Small intestine (tissue), 16 donors: ENCODE measurements around the gene GADD45A. TPM values are rescaled to one million over a fixed set of nuclear protein-coding genes. Genes with fewer than 3 reads are reported as not detected.

Source experiments
- DNase-seq, 2 donors: peaks; one replicate each; pipeline versions ENCODE4 v3.0.0 to v3.0.0-alpha.2; 2013
- FAIRE-seq: peaks from 2 replicates; lab custom pipeline; 2012; peaks lifted over from hg19 to GRCh38; lab: Jason Lieb, UNC
- H3K27ac ChIP-seq, 3 donors: one replicate each; pipeline ENCODE4 v1.5.1; 2013; ENCODE audit warnings: low read length in 2 of 3, mild to moderate bottlenecking in 2 of 3, control low read depth in 1 of 3, inconsistent platforms in 1 of 3, low read depth in 1 of 3, moderate library complexity in 1 of 3
- H3K27me3 ChIP-seq, 3 donors: one replicate each; pipeline ENCODE4 v1.6.1; 2013; ENCODE audit warnings: low read length in 3 of 3, inconsistent platforms in 1 of 3; ENCODE audit not compliant: control insufficient read depth in 3 of 3, insufficient read depth in 3 of 3
- H3K36me3 ChIP-seq, 3 donors: one replicate each; pipeline ENCODE4 v1.6.1; 2013; ENCODE audit warnings: low read length in 3 of 3, inconsistent platforms in 1 of 3, low read depth in 1 of 3, mild to moderate bottlenecking in 1 of 3, moderate library complexity in 1 of 3; ENCODE audit not compliant: control insufficient read depth in 3 of 3, insufficient read depth in 2 of 3
- H3K4me1 ChIP-seq, 3 donors: one replicate each; pipeline ENCODE4 v1.6.1; 2013; ENCODE audit warnings: low read length in 2 of 3, inconsistent platforms in 1 of 3, low read depth in 1 of 3, mild to moderate bottlenecking in 1 of 3, moderate library complexity in 1 of 3; ENCODE audit not compliant: control insufficient read depth in 3 of 3, insufficient read depth in 2 of 3
- H3K4me3 ChIP-seq, 3 donors: one replicate each; pipeline ENCODE4 v1.5.1; 2013; ENCODE audit warnings: low read length in 3 of 3, control low read depth in 1 of 3, inconsistent platforms in 1 of 3, low read depth in 1 of 3, mild to moderate bottlenecking in 1 of 3, moderate library complexity in 1 of 3
- H3K9me3 ChIP-seq, 2 donors: one replicate each; pipeline ENCODE4 v1.6.1; 2013; ENCODE audit warnings: low read depth in 1 of 2, low read length in 1 of 2; ENCODE audit not compliant: control insufficient read depth in 2 of 2, insufficient read depth in 1 of 2
- WGBS, 3 donors: extraction: QIAGEN DNeasy Blood & Tissue Kit; methylation state at CpG; one replicate each; pipeline ENCODE4 v1.1.7; 2013; 5-methylcytosine and 5-hydroxymethylcytosine counted together
- long read RNA-seq, 10 donors: transcript quantifications; one replicate each; lab custom pipeline, GENCODE V29; 2026
- polyA plus RNA-seq, 4 donors: library from polyadenylated mRNA; stranded (reverse) in 3 of 4; unstranded in 1 of 4; fragments of 200-250 nt in 3 of 4; fragments of 120-200 nt in 1 of 4; gene quantifications; one replicate each; pipeline versions ENCODE4 v1.2.1 to v1.2.3, GENCODE V29; 2013
- donor health status: healthy with polysubstance abuse.
- donor health status: control.
- donor health status: control.
- donor health status: Bipolar disorder and iron deficiency.
- donor health status: healthy.

GADD45A gene
- 10 to 100 TPM; 31.2 to 76.3 (median 50.9) TPM for polyA plus RNA-seq
- long read RNA-seq, donor 1: 0 reads
- long read RNA-seq, donor 2, partial matches to known transcripts: 0 of 3 reads
- long read RNA-seq, donor 2, other reads (novel, unspliced or antisense): 0 of 3 reads
- long read RNA-seq, donor 3, transcript GADD45A-202 (4 exons, 1,496 nt): major isoform, 10 of 20 reads
- long read RNA-seq, donor 3, partial matches to known transcripts: 10 of 20 reads
- long read RNA-seq, donor 3, other reads (novel, unspliced or antisense): 0 of 20 reads
- long read RNA-seq, donor 4: 0 reads
- long read RNA-seq, donor 5, partial matches to known transcripts: 6 of 8 reads
- long read RNA-seq, donor 5, other reads (novel, unspliced or antisense): 0 of 8 reads
- long read RNA-seq, donor 6, transcript GADD45A-202 (4 exons, 1,496 nt): major isoform, 18 of 27 reads
- long read RNA-seq, donor 6, partial matches to known transcripts: 9 of 27 reads
- long read RNA-seq, donor 6, other reads (novel, unspliced or antisense): 0 of 27 reads
- long read RNA-seq, donor 7: 0 reads
- long read RNA-seq, donor 8: 0 reads
- long read RNA-seq, donor 9, transcript GADD45A-202 (4 exons, 1,496 nt): major isoform, 8 of 8 reads
- long read RNA-seq, donor 9, partial matches to known transcripts: 0 of 8 reads
- long read RNA-seq, donor 9, other reads (novel, unspliced or antisense): 0 of 8 reads
- long read RNA-seq, donor 10, transcript GADD45A-202 (4 exons, 1,496 nt): major isoform, 7 of 7 reads
- long read RNA-seq, donor 10, partial matches to known transcripts: 0 of 7 reads
- long read RNA-seq, donor 10, other reads (novel, unspliced or antisense): 0 of 7 reads

GRCh38 chr1:67685067-67685557, at the start of gene GADD45A:
GADD45A (plus strand) TSS chr1:67685201; CDS start chr1:67685495, 294 bp downstream.
- Histone ChIP-seq H3K27ac (peak within 1 kb of the TSS; percentile 97 to 100 (median 97)), H3K36me3 (peaks cover 3 to 5% (median 5%) of the 10 kb centered on the region in 3 donors), H3K4me3 (peak within 1 kb of the TSS; percentile 64 to 99 (median 94)), H3K9me3 (no peaks in the 10 kb centered on the region), H3K27me3 (no peaks in the 10 kb centered on the region), H3K4me1 (peaks cover 2 to 38% (median 9%) of the 10 kb centered on the region in 3 donors)
- FAIRE-seq (no peak), DNase-seq (peak; percentile 98 to 100)
- 0 to 1% (median 0%) methylated on average over 26 to 39 of the region's 39 CpGs for WGBS, 3 donors

DNA sequence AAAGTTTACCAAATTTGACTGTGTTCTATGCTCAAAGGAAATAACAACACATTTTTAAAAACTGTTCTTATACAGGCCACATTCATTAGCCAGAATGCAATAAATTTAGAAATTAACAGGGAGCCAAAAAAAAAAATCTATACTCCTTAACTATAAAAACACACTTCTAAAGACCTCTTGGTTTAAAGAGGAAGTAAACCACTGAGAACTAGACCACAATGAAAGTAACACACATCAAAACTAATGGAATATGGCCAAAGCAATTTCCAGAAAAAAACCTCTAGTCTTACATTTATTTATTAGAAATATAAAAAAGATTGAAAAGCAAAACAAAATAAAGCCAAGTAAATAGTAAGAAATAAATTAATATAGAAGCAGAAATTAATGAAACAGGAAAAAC, 48.9 kb upstream of the GADD45A start:
- Histone ChIP-seq H3K4me1 (peaks cover 0 to 42% (median 0%) of the 10 kb centered on the region in 3 donors), H3K36me3 (no peaks in the 10 kb centered on the region), H3K9me3 (no peaks in the 10 kb centered on the region), H3K27ac (no peak overlapping the region), H3K4me3 (no peak overlapping the region), H3K27me3 (no peaks in the 10 kb centered on the region)
- DNase-seq (no peak), FAIRE-seq (peak; percentile 65)

- DNase-seq: no peak
- no peaks in the 10 kb centered on the region for H3K27me3 ChIP-seq
- no peak for FAIRE-seq
- WGBS, 3 donors: 86 to 95% (median 93%) methylated on average over 6 of the region's 6 CpGs
- H3K4me3 ChIP-seq: no peak overlapping the region
- H3K36me3 ChIP-seq: no peaks in the 10 kb centered on the region
- H3K27ac ChIP-seq: no peak overlapping the region
- peaks cover 2 to 16% (median 3%) of the 10 kb centered on the region in 3 donors for H3K4me1 ChIP-seq
- H3K9me3 ChIP-seq: no peaks in the 10 kb centered on the region
Measured at GRCh38 chr1:67639361-67639760, 45.6 kb upstream of the GADD45A start.

GRCh38 chr1:67642629-67643028, 42.4 kb upstream of the GADD45A start:
- FAIRE-seq: no peak
- H3K27me3 ChIP-seq: no peaks in the 10 kb centered on the region

GRCh38 chr1:67644566-67644965, 40.4 kb upstream of the GADD45A start:
- peak overlapping the region in 2 of 3 donors; percentile 0 to 16 for H3K27ac ChIP-seq
- no peak for FAIRE-seq
- H3K9me3 ChIP-seq: no peaks in the 10 kb centered on the region
- no peak overlapping the region for H3K4me3 ChIP-seq
- 83 to 87% (median 87%) methylated on average over 3 of the region's 3 CpGs for WGBS, 3 donors
- no peaks in the 10 kb centered on the region for H3K27me3 ChIP-seq
- no peak for DNase-seq
- H3K4me1 ChIP-seq: peaks cover 5 to 23% (median 13%) of the 10 kb centered on the region in 3 donors
- no peaks in the 10 kb centered on the region for H3K36me3 ChIP-seq

More at GRCh38 chr1:67642629-67643028, 42.4 kb upstream of the GADD45A start:
- H3K4me3 ChIP-seq: no peak overlapping the region
- H3K4me1 ChIP-seq: peaks cover 5 to 23% (median 13%) of the 10 kb centered on the region in 3 donors
- no peak overlapping the region for H3K27ac ChIP-seq
- H3K36me3 ChIP-seq: no peaks in the 10 kb centered on the region
- DNase-seq: no peak
- 71 to 93% (median 90%) methylated on average over 9 of the region's 9 CpGs for WGBS, 3 donors
- H3K9me3 ChIP-seq: no peaks in the 10 kb centered on the region

DNA sequence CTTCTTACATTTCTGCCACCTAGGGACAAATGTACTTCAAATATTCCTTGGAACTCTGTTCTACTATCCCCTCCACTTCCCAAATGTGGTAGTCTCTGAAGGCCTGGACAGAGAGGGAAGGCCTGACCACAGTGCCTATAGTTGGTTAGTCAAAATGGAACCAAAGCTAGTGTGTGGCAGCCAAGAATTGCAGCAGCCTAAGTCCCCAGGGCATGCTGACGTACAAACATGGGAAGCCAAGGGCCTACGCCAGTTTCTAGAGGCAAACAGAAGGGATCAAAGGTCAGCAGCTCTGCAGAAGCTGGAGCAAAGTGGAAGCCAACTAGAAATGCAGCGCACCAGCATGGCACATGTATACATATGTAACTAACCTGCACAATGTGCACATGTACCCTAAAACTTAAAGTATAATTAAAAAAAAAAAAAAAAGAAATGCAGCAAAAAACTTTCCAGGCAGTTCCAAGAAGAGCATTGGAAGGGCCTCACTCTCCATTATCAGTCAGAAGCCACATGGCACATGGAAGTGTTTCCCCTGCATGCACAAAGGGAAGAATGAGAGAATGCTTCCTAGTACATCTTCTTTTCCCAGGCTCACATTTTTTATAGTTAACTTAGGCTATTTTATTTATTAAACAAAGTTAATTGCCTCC, 39.4 kb upstream of the GADD45A start:
- WGBS, 3 donors: 10 to 39% (median 16%) methylated on average over 3 of the region's 3 CpGs
- Histone ChIP-seq H3K4me3 (no peak overlapping the region), H3K4me1 (peaks cover 5 to 23% (median 13%) of the 10 kb centered on the region in 3 donors), H3K27me3 (no peaks in the 10 kb centered on the region), H3K36me3 (no peaks in the 10 kb centered on the region), H3K27ac (peak overlapping the region in 2 of 3 donors; percentile 9 to 74), H3K9me3 (no peaks in the 10 kb centered on the region)
- DNase-seq (peak; percentile 77 to 93), FAIRE-seq (no peak)

DNA sequence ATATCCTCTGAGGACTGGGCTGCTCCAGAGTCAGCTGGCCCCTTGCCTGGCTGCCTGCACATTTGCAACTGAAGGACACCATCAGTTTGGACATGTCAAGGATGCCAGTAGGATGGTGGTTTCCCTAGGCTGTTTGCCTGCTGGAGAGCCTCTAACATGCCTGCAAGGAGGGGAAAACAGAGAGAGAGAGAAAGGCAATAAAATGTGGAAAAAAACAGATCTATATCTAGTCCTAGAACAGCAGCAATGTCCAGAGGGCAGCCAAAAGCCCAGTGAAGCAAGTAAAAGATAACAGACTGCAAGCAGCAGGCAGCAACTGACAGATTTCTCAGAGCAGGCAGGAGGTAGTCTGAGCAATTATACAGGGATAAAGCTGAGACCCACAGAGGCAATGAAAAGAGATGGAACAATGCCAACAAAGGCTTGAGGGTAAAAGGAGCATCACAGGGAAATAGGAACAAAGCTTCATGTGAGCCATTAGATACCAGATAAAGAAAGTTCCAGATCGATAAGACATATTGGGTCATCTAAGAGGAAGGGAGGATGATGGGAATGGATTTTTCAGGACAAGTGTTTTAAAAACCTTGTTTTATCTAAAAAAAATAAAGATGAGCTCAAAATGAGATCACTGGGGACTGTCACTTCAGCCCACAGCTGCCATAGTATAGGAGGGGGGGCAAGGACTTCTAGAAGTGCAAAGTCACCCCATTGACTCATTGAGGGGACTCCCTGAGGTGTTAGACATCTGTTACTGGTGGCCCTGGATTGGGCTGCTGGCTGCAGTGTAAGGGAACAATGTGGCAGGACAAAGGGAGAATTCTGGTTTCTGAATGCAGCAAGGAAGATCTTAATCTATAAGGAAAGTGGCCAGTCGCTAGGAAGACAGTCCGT, 38.6 kb upstream of the GADD45A start:
- Histone ChIP-seq H3K36me3 (no peaks in the 10 kb centered on the region), H3K4me1 (peaks cover 5 to 23% (median 13%) of the 10 kb centered on the region in 3 donors), H3K9me3 (no peaks in the 10 kb centered on the region), H3K27ac (peak overlapping the region; percentile 5 to 65 (median 18)), H3K27me3 (no peaks in the 10 kb centered on the region), H3K4me3 (no peak overlapping the region)
- FAIRE-seq: no peak
- WGBS, 3 donors: 33 to 54% (median 48%) methylated on average over 3 of the region's 3 CpGs
- peak; percentile 50 to 51 for DNase-seq
